Osteoblast (primary cell): ENCODE results near the gene SAMMSON. TPM values are rescaled to one million over a fixed set of nuclear protein-coding genes. Genes with fewer than 3 reads are reported as not detected.

Experiments
- DNase-seq: peaks from one replicate; pipeline ENCODE4 v3.0.0; 2011; ENCODE audit warnings: low spot score, mixed read lengths; ENCODE audit not compliant: insufficient read length; ENCODE audit errors: missing footprints
- H2AFZ ChIP-seq: 2 replicates; pipeline ENCODE4 v1.6.0; 2011; ENCODE audit warnings: mild to moderate bottlenecking, low read length
- H3K27ac ChIP-seq: 2 replicates; pipeline ENCODE4 v1.5.1; 2011; ENCODE audit warnings: mild to moderate bottlenecking, low read depth, low read length, moderate library complexity
- H3K27me3 ChIP-seq: 2 replicates; pipeline ENCODE4 v1.6.0; 2012; ENCODE audit warnings: mild to moderate bottlenecking, control low read depth, inconsistent platforms, low read length, moderate library complexity; ENCODE audit not compliant: insufficient read depth
- H3K36me3 ChIP-seq: 2 replicates; pipeline ENCODE4 v1.5.1; 2011; ENCODE audit warnings: mild to moderate bottlenecking, low read length, control low read depth, moderate library complexity; ENCODE audit not compliant: insufficient read depth
- H3K4me1 ChIP-seq: 2 replicates; pipeline ENCODE4 v1.5.1; 2011; ENCODE audit warnings: mild to moderate bottlenecking, low read length, control low read depth, moderate library complexity; ENCODE audit not compliant: insufficient read depth
- H3K4me2 ChIP-seq: 2 replicates; pipeline ENCODE4 v1.6.0; 2011; ENCODE audit warnings: mild to moderate bottlenecking, low read length; ENCODE audit not compliant: insufficient read depth
- H3K4me3 ChIP-seq: fragments of 200-600 bp; sonication (generic); 3 replicates; pipeline ENCODE4 v1.5.1; 2012; ENCODE audit warnings: mild to moderate bottlenecking, low read length, inconsistent platforms; ENCODE audit not compliant: insufficient read depth
- H3K79me2 ChIP-seq: 2 replicates; pipeline ENCODE4 v1.6.0; 2012; ENCODE audit warnings: mild to moderate bottlenecking, low read length, control low read depth, inconsistent platforms; ENCODE audit not compliant: insufficient read depth
- H3K9me3 ChIP-seq: 2 replicates; pipeline ENCODE4 v1.5.1; 2011; ENCODE audit warnings: low read depth, low read length, control low read depth
- H4K20me1 ChIP-seq: 2 replicates; pipeline ENCODE4 v1.6.0; 2012; ENCODE audit warnings: mild to moderate bottlenecking, low read length, control low read depth; ENCODE audit not compliant: insufficient read depth
- CTCF ChIP-seq: IDR thresholded peaks from 2 replicates; pipeline ENCODE4 v1.5.1; 2011; ENCODE audit warnings: mild to moderate bottlenecking, low read depth, low read length, moderate library complexity; ENCODE audit errors: extremely low read depth
- total RNA-seq: library from RNA; depleted of rRNA; stranded (reverse); fragments of >200 nt; gene quantifications from 2 replicates; pipeline ENCODE4 v1.2.3, GENCODE V29; 2012

Gene SAMMSON
- total RNA-seq, 1 donor = not detected

GRCh38 chr3:70049761-70050160 is 50.2 kb downstream of the SAMMSON start:
- no peak for TF ChIP-seq CTCF
- Histone ChIP-seq H3K4me3 (no peak overlapping the region), H3K27ac (no peak overlapping the region), H4K20me1 (no peaks in the 10 kb centered on the region), H3K4me2 (no peak overlapping the region), H3K36me3 (no peaks in the 10 kb centered on the region), H3K27me3 (no peaks in the 10 kb centered on the region), H3K79me2 (no peaks in the 10 kb centered on the region), H3K9me3 (no peaks in the 10 kb centered on the region), H3K4me1 (no peaks in the 10 kb centered on the region), H2AFZ (no peak overlapping the region)
- no peak for DNase-seq

- DNase-seq = no peak
- no peak overlapping the region for H3K4me2 ChIP-seq
- TF ChIP-seq CTCF = no peak
- H3K9me3 ChIP-seq = no peaks in the 10 kb centered on the region
- no peaks in the 10 kb centered on the region for H3K79me2 ChIP-seq
- H3K27me3 ChIP-seq = no peaks in the 10 kb centered on the region
- no peak overlapping the region for H3K4me3 ChIP-seq
- no peak overlapping the region for H2AFZ ChIP-seq
- H4K20me1 ChIP-seq = no peaks in the 10 kb centered on the region
- H3K4me1 ChIP-seq = no peaks in the 10 kb centered on the region
- H3K27ac ChIP-seq = no peak overlapping the region
- H3K36me3 ChIP-seq = no peaks in the 10 kb centered on the region
These were observed 53.8 kb downstream of the SAMMSON start for GRCh38 chr3:70053293-70053692.

- no peak overlapping the region for H2AFZ ChIP-seq
- no peak for DNase-seq
- H4K20me1 ChIP-seq = no peaks in the 10 kb centered on the region
- no peaks in the 10 kb centered on the region for H3K9me3 ChIP-seq
- no peaks in the 10 kb centered on the region for H3K27me3 ChIP-seq
- H3K4me2 ChIP-seq = no peak overlapping the region
- no peak overlapping the region for H3K27ac ChIP-seq
- H3K4me3 ChIP-seq = no peak overlapping the region
- no peaks in the 10 kb centered on the region for H3K79me2 ChIP-seq
- H3K4me1 ChIP-seq = no peaks in the 10 kb centered on the region
- TF ChIP-seq CTCF = no peak
- no peaks in the 10 kb centered on the region for H3K36me3 ChIP-seq
These were observed 56.5 kb downstream of the SAMMSON start for GRCh38 chr3:70056081-70056480.

- H4K20me1 ChIP-seq = no peaks in the 10 kb centered on the region
- no peak overlapping the region for H3K4me2 ChIP-seq
- H3K27ac ChIP-seq = no peak overlapping the region
- no peaks in the 10 kb centered on the region for H3K4me1 ChIP-seq
- no peak overlapping the region for H2AFZ ChIP-seq
- no peaks in the 10 kb centered on the region for H3K27me3 ChIP-seq
- H3K9me3 ChIP-seq = no peaks in the 10 kb centered on the region
- no peak overlapping the region for H3K4me3 ChIP-seq
- no peak for DNase-seq
- no peaks in the 10 kb centered on the region for H3K79me2 ChIP-seq
- no peaks in the 10 kb centered on the region for H3K36me3 ChIP-seq
- TF ChIP-seq CTCF = no peak
These were observed 57.9 kb downstream of the SAMMSON start for GRCh38 chr3:70057426-70057825.
